ENCODE results near the gene CMIP.

Gene CMIP

DNA sequence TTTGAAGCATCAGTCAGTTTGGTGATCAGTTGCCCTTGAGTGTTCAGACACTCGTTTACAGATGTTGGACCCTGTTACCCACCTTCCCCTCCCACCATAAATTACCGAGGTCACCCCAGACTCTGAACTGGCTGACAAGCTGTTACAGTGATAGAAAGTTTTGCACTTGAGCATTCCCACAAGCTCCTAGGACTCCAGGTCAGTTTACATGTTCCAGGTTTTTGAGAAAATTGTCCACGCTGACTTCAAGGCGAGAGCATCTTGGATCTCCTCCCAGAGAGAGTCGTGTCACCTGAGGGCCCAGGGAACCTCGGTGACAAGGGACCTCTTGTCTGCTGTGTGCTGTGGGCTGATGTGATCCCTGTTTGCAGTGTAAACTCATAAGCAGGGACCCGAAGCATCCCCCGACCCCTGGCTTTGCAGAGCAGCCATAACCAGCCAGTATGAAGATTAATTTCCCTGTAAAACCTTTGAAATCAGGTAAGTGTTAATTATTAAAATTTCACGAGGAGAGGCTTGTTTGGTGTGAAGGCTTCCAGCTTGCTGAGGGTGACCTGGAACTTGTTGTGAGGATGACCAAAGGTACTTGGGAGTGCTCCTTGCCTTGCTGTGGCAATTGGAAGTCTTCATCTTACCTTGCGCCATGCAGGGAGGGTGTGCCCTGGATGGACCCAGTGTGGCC is 91.2 kb downstream of the CMIP start:
- no peak for DNase-seq (ENCODE audit: low spot score)

- DNase-seq (ENCODE audit: low spot score): no peak
Observed at GRCh38 chr16:81536648-81537047, 92.0 kb downstream of the CMIP start.

DNA sequence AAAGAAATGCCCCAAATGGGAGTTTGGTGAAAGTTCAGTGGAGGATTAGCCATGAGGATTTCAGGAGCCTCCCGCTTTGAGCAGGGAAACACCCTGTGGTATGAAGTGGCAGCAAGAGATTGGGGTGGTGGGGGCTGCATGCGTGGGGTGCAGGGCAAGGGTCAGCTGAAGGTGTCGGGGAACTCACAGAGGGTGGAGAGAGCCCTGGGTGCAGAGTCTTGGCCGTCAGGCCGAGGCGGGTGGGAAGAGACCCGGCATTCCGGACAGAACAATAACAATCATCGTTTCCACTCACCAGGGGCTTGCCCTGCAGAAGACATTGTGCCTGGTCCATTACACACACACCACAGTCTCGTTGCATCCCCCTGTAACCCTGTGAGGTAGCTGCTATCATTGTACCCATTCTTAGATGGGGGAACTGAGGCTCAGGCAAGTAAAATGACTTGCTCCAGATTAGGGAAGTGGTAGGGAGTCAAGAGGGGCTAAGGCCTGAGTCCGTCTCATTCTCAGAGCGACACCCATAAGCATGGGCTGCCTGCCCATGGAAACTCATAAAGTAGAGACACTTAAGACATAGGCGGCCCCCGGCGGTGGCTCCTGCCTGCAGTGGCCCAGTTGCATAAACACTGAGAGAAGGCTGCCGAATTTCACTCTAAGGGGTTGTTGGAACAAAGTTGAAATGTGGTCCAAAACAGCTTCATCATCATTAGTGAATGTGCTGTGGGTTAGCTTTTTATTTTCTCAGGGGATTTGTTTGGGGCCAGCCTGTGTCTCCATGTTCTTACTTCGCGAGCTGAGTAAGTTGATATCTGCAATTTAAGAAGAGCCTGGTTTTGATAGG is 93.3 kb downstream of the CMIP start:
- no peak for DNase-seq (ENCODE audit: low spot score)

DNA sequence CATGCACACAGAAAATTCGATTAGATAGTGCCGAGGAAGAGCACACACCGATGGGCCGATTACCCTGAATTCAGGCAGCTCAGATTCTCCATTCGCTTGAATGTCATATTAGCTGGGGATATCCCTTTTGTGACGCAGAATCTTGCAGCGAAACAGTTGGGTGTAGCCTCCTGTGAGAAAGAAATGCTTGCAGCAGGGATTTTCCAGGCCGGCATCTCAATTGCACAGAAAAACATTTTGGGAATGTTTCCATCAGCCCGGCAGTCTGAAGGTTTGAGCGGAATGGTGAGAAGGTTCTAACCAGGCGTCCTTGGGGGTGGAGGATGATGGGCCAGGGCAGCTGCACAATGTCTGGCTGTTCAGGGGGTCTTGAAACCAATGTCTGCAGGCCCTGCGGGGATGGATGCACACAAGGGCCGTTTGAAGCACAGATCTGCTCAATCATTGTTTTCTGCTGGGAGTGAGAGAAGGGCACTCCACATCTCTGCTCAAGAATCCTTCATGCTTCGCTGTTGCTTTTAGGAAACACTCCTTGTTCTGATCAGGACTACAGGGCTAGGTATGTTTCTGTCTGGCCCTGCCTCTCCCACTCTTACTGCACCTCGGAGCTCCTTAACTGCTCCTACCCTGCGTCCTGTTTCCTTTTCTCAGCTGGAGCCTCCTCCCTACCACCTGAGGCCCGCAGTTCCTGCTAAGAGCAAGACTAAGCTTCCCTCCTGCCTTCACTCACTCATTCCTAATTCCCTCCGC is 94.6 kb downstream of the CMIP start:
- no peak for DNase-seq (ENCODE audit: low spot score)

DNA sequence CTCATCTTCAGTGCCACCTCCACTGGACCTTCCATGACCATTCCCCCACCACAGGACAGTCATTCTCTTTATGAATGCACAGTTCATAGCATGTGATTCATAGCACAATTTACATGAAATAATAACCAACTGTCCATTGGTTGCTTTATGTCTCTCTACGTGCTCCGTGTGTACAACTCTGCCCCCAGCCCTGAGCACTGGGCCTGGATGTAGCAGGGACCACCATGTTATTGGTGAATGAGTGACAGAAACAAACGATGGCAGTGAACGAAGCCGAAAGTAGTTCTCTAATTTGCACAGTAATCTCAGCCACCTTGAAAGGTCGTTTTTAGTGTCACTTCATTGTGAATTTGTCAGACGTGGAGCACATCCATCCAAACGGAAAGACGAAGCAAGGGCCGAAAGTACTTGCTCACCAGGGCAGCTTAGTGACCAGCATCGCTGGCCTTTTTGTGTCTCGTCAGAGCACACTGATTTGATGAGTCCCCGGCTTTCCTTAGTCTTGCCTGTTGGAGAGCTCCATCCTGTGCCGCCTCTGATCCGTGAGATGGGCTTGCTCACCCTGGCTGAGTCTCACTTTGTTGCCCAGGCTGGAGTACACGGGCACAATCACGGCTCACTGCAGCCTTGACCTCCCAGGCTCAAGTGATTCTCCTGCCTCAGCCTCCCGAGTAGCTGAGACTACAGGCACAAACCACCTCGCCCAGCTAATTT is 95.3 kb downstream of the CMIP start:
- DNase-seq (ENCODE audit: low spot score): no peak

- no peak for DNase-seq (ENCODE audit: low spot score)
Observed at GRCh38 chr16:81541314-81541713, 96.7 kb downstream of the CMIP start.

DNA sequence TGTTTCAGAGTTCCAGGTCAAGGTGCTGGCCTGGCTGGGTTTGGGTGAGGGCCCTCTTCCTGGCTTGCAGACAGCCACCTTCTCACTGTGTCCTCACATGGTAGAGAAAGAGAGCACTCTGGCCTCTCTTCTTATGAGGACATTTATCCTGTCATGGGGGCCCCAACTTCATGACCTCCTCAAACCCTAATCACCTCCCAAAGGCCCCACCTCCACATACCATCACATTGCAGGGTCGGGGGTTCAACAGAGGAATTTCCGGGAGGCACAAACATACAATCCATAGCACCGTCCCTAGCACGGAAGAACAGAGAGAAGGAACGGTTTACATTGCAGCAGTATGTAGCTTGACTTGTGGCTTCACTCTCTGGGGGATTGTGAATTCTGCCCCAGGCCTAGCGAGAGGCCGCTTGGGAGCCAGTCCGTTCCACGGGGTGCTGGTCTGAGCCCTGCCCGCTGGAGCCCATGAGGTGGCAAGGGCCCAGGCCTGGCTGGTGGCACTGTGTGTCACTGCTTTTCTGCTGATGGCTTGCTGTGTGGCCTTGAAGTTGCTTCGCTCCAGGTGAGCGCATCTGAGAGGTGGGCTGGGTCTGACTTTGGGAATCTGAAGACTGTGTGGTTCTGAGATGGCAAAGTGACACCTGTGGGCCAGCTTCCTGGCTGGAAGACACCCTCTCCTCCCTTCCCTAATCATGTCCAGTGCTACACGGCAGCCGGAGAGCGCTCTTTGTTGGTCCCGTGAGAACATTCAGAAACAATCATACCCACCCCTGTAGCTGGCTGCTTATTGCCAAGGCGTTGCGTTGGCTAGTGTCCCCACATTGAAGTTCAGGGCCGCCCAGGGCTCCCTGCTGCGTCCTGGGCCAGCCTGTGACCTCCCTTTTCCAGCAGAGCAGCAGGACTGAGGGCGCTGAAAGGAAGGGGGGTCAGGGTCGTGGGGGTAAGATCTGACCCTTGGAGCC is 98.3 kb downstream of the CMIP start:
- no peak for DNase-seq (ENCODE audit: low spot score)

DNA sequence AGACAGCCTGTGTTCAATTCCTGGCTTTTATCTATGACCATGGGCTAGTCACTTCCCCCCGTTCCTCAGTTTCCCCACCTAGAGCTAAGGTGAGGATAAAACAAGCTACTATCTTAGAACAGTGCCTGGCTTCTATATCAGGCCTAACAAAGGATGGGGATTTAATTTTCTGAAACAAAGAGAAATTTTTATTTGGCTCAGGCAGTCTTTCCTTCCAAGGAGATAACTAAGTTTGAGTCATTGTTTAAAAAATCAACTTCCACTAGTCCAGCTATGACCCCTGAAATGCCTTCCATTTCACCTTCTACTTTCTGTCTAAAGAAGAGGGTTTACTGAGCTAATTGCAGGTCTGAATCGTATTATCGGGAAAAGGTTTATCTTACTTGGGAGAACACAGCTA is 99.0 kb downstream of the CMIP start:
- no peak for DNase-seq (ENCODE audit: low spot score)

DNA sequence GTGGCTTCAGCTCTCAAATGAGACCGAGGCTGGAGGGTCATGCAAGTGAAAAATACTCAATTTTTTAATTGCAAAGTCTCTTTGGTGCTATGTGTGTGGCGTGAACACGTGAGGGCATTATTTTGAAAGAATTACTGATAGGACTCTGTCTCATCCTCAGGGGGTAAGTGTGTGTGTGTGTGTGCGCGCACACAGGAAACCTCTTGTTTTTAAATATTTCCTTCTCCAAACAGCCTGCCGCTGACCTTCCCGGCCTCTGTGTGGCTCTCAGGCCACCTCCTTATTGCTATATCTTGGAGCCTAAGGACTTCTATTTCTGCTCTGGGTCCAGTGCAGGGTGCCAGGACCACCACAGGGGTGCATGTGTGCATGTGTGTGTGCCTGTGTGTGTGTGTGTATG is 99.7 kb downstream of the CMIP start:
- DNase-seq (ENCODE audit: low spot score): no peak

GRCh38 chr16:81544700-81545271 is 100.2 kb downstream of the CMIP start:
- no peak for DNase-seq (ENCODE audit: low spot score)

DNA sequence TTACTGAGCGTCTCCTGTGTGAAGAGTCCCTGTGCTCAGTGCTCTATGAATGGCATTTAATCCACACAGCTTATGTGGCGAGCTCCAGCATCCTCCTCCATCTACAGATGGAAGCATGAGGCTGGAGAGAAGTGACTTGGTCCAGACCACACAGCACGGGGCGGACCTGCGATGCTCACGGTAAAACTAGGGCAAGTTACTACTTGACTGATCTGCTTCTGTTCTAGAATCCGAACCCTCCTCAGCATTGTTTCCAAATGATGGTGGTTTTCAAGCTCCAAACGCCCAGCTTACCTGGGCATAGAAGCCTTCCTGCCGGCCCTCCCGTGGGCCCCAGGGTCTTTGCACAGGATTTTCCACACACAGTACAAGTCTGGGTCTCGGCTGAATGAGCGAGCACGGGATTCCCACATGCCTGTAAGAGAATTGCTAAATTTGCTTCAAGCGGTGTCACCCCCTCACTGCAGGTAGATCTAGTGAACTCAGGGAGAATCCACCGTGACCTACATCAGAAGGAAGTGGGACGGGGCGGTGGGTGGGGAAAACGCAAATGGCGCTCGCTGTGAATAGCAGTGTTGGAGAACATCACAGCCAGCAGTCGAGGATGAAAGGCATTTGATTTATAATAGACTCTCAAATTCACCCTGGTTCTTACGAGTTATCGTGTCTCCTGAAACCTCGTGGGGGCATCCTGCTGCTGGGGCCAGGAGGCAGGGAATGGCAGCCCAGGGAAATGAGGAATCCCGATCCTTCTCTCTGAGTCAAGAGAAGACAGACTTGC is 101.1 kb downstream of the CMIP start:
- no peak for DNase-seq (ENCODE audit: low spot score)

DNA sequence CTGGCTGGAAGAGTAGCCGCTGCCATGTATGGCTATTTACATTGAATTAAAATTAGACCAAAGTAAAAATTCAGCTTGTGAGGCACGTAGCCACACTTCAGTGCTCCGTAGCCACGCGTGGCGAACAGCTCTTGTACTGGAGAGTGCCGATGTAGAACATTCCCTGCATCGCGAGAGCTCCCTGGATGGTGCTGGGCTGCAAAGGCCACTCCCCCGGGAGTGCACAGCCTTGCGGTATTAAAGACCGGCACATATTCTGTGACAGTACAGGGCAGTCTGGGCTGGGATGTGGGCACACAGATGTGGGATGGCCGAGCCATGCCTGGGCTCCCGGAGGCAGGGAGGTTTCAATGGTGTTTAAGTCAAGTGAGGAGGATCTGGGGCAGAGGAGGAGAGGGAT is 102.2 kb downstream of the CMIP start:
- DNase-seq (ENCODE audit: low spot score): no peak

- DNase-seq (ENCODE audit: low spot score): no peak
Observed at GRCh38 chr16:81547194-81547938, 102.8 kb downstream of the CMIP start.

GRCh38 chr16:81547939-81548216 is 103.3 kb downstream of the CMIP start:
- DNase-seq (ENCODE audit: low spot score): no peak

- no peak for DNase-seq (ENCODE audit: low spot score)
Observed at GRCh38 chr16:81548551-81548875, 103.9 kb downstream of the CMIP start.

GRCh38 chr16:81548876-81549546 is 104.4 kb downstream of the CMIP start:
- no peak for DNase-seq (ENCODE audit: low spot score)

DNA sequence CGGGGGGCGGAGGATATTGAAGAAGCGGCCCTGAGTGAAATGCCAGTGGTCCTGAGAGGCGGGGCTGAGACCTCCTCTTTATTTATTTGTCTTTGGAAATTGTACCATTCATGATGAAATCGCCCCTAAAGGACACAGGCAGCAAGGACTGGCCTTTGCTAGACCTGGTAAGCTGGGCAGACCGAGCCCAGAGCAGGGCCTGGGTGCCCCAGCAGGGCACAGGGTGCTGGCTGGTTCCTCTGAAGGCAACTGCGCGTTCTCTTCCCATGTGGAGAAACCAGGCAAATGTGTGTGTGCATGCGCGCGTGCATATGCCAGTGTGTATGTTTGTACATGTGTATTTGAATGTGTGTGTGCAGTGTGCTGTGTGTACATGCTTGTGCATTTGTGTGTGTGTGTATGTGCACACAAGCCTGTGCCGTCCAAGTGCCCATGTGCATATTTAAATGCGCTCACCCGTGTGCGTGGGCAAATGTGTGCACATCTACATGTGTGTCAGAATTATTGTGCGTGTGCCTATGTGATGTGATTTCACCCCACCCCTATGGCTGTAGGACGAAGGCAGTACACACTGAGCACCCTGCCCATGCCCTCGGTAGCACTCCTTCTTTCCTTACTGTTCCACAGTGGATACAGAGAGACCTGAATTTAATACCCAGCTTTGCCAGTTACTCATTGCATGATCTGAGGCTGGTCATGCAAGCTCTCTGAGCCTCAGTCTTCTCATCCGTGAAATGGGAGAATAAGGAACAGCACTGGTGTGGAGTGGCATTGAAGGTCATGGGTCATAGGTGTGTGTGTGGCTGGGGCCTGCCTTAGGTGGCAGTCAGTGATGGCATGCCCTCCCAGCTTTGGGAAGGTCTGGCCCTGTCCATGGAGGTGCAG is 105.2 kb downstream of the CMIP start:
- DNase-seq (ENCODE audit: low spot score): no peak

DNA sequence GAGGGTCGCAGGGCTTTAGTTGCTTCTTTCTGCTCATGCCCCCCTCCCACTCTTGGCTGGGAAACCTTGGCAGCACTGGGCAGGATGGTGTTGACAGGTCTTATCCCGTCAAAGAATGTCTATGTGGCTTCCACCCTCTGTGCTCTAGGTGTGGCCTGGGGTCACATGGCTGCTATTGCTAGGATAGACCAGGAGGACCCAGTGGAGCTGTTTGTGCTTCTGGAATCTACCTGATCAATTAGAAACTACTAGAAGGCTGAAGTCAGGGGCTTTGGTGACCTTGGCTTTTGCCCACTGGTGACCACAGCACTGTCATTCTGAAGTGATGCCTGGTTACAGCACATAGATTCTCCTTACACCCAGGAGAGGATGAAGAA is 105.8 kb downstream of the CMIP start:
- DNase-seq (ENCODE audit: low spot score): no peak

All from CD4-positive, alpha-beta T cell treated with Interleukin-2 at 100 ng/mL for 4 hours (primary cell).